IPS-NIHi11 (cell line): Measurements from ENCODE around the gene RPL39L.
A peak's percentile ranks its signal among the peaks of the same experiment; 100 is the strongest.
"Not testable (repeated sequence)": the region's sequence is repeated elsewhere in the genome, so short reads cannot be mapped to it uniquely, and the experiment has no call there.

Experiments
- DNase-seq: peaks from one replicate; pipeline ENCODE4 v3.0.0; 2012; ENCODE audit warnings: mixed read lengths, low spot score

The RPL39L gene

GRCh38 chr3:187136936-187137335 lies 2.4 kb downstream of the RPL39L start:
- no peak for DNase-seq

GRCh38 chr3:187136337-187136736 lies 3.0 kb downstream of the RPL39L start:
- no peak for DNase-seq

GRCh38 chr3:187135172-187135690 lies 4.1 kb downstream of the RPL39L start:
- DNase-seq: not testable (repeated sequence)

GRCh38 chr3:187133181-187133580 lies 6.1 kb downstream of the RPL39L start:
- DNase-seq: not testable (repeated sequence)

GRCh38 chr3:187132666-187133065 lies 6.6 kb downstream of the RPL39L start:
- no peak for DNase-seq

- DNase-seq: no peak
These were observed 7.3 kb downstream of the RPL39L start for GRCh38 chr3:187131981-187132380.

GRCh38 chr3:187130346-187131066 lies 8.8 kb downstream of the RPL39L start:
- no peak for DNase-seq

- DNase-seq: no peak
These were observed 13.8 kb downstream of the RPL39L start for GRCh38 chr3:187125319-187126031.

GRCh38 chr3:187122261-187122660 lies 17.0 kb downstream of the RPL39L start:
- DNase-seq: no peak

- no peak for DNase-seq
These were observed 19.0 kb downstream of the RPL39L start for GRCh38 chr3:187120326-187120725.

GRCh38 chr3:187114511-187114910 lies 24.8 kb downstream of the RPL39L start:
- DNase-seq: no peak

GRCh38 chr3:187112934-187113793 lies 26.1 kb downstream of the RPL39L start:
- peak; percentile 14 for DNase-seq

- no peak for DNase-seq
These were observed 29.1 kb downstream of the RPL39L start for GRCh38 chr3:187110156-187110555.

- DNase-seq: no peak
These were observed 31.3 kb downstream of the RPL39L start for GRCh38 chr3:187107989-187108388.

GRCh38 chr3:187105700-187106099 lies 33.6 kb downstream of the RPL39L start:
- DNase-seq: no peak

GRCh38 chr3:187104933-187105332 lies 34.4 kb downstream of the RPL39L start:
- no peak for DNase-seq

- DNase-seq: no peak
These were observed 35.0 kb downstream of the RPL39L start for GRCh38 chr3:187104342-187104741.

- DNase-seq: no peak
These were observed 36.0 kb downstream of the RPL39L start for GRCh38 chr3:187103251-187103650.

- DNase-seq: no peak
These were observed 37.1 kb downstream of the RPL39L start for GRCh38 chr3:187102073-187102634.

GRCh38 chr3:187101184-187102072 lies 37.9 kb downstream of the RPL39L start:
- DNase-seq: peak; percentile 15

GRCh38 chr3:187098923-187099512 lies 40.3 kb downstream of the RPL39L start:
- DNase-seq: no peak
